ENCODE data around the gene WNT4. TPM values are rescaled to one million over a fixed set of nuclear protein-coding genes. Genes with fewer than 3 reads are reported as not detected.

WNT4 gene
- total RNA-seq, 2 donors from 2014 or later: 0.16 TPM; not detected in 1

GRCh38 chr1:22090867-22091266 is 52.0 kb downstream of the WNT4 start:
- H3K27me3 ChIP-seq: no peaks in the 10 kb centered on the region
- peaks cover 0 to 46% of the 10 kb centered on the region in 2 donors for H3K4me1 ChIP-seq
- H3K36me3 ChIP-seq: peaks cover 36% of the 10 kb centered on the region
- H3K9me3 ChIP-seq: no peaks in the 10 kb centered on the region
- H3K4me3 ChIP-seq: no peak overlapping the region
- no peak overlapping the region for H3K27ac ChIP-seq
- no peak for DNase-seq (ENCODE audit: low spot score)
- TF ChIP-seq, protein P1, sequence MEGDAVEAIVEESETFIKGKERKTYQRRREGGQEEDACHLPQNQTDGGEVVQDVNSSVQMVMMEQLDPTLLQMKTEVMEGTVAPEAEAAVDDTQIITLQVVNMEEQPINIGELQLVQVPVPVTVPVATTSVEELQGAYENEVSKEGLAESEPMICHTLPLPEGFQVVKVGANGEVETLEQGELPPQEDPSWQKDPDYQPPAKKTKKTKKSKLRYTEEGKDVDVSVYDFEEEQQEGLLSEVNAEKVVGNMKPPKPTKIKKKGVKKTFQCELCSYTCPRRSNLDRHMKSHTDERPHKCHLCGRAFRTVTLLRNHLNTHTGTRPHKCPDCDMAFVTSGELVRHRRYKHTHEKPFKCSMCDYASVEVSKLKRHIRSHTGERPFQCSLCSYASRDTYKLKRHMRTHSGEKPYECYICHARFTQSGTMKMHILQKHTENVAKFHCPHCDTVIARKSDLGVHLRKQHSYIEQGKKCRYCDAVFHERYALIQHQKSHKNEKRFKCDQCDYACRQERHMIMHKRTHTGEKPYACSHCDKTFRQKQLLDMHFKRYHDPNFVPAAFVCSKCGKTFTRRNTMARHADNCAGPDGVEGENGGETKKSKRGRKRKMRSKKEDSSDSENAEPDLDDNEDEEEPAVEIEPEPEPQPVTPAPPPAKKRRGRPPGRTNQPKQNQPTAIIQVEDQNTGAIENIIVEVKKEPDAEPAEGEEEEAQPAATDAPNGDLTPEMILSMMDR (IDR thresholded peaks at IDR 0.05): no peak

DNA sequence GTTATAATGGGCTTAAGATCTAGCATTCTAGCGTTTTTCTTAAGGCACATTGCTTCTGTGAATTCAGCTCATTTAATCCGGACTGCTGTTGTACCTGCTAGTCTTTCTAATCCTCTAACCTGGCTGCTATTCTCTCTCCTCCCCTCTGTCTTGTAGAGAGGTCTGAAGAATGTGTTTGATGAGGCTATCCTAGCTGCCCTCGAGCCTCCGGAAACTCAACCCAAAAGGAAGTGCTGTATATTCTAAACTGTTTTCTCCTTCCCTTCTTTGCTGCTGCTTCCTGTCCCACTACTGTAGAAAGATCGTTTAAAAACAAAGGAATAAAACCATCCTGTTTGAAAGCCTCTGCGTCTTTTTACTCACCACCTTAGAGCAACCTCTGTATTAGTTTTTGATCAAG is 53.1 kb downstream of the WNT4 start:
- no peaks in the 10 kb centered on the region for H3K27me3 ChIP-seq
- H3K4me3 ChIP-seq: no peak overlapping the region
- no peak for DNase-seq (ENCODE audit: low spot score)
- H3K27ac ChIP-seq: no peak overlapping the region
- peaks cover 0 to 46% of the 10 kb centered on the region in 2 donors for H3K4me1 ChIP-seq
- H3K36me3 ChIP-seq: peaks cover 37% of the 10 kb centered on the region
- no peaks in the 10 kb centered on the region for H3K9me3 ChIP-seq
- TF ChIP-seq, protein P1 (IDR thresholded peaks at IDR 0.05): no peak

DNA sequence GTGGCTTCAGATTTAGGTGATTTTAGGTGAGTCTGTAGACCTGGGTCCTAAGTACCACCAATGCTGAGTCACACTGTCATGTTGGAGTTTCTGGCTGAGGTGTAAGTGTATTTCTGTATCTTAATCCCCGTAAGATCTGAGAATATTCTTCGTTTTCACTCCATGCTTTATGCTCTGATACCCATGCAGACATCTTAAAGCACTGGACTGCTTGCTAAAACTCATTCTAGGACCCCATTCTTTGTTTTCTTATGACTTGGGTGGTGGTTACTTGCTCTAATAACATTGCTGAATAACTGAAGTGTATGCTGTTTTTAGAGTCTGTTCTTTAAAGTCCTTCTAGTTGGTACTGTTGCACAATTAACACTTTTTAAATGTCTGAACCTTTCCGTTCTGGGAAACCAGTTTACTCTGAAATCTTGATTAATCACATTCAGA is 53.7 kb downstream of the WNT4 start:
- no peaks in the 10 kb centered on the region for H3K27me3 ChIP-seq
- H3K36me3 ChIP-seq: peaks cover 37% of the 10 kb centered on the region
- peaks cover 0 to 46% of the 10 kb centered on the region in 2 donors for H3K4me1 ChIP-seq
- no peak for DNase-seq (ENCODE audit: low spot score)
- H3K4me3 ChIP-seq: no peak overlapping the region
- TF ChIP-seq, protein P1 (IDR thresholded peaks at IDR 0.05): no peak
- H3K27ac ChIP-seq: peak overlapping the region in 1 of 2 donors; percentile 5
- no peaks in the 10 kb centered on the region for H3K9me3 ChIP-seq

- H3K27ac ChIP-seq: peak overlapping the region in 1 of 2 donors; percentile 5
- no peak for DNase-seq (ENCODE audit: low spot score)
- H3K4me3 ChIP-seq: no peak overlapping the region
- H3K4me1 ChIP-seq: peaks cover 0 to 49% of the 10 kb centered on the region in 2 donors
- H3K27me3 ChIP-seq: no peaks in the 10 kb centered on the region
- H3K9me3 ChIP-seq: no peaks in the 10 kb centered on the region
- TF ChIP-seq, protein P1 (IDR thresholded peaks at IDR 0.05): no peak
- H3K36me3 ChIP-seq: peaks cover 37% of the 10 kb centered on the region
Observed at GRCh38 chr1:22088331-22088730, 54.6 kb downstream of the WNT4 start.

- DNase-seq (ENCODE audit: low spot score): no peak
- Histone ChIP-seq H3K9me3 (no peaks in the 10 kb centered on the region), H3K27ac (no peak overlapping the region), H3K4me3 (no peak overlapping the region), H3K27me3 (no peaks in the 10 kb centered on the region), H3K4me1 (peaks cover 0 to 49% of the 10 kb centered on the region in 2 donors), H3K36me3 (peaks cover 12% of the 10 kb centered on the region)
- TF ChIP-seq, protein P1 (IDR thresholded peaks at IDR 0.05): no peak
Observed at GRCh38 chr1:22080191-22080590, 62.7 kb downstream of the WNT4 start.

DNA sequence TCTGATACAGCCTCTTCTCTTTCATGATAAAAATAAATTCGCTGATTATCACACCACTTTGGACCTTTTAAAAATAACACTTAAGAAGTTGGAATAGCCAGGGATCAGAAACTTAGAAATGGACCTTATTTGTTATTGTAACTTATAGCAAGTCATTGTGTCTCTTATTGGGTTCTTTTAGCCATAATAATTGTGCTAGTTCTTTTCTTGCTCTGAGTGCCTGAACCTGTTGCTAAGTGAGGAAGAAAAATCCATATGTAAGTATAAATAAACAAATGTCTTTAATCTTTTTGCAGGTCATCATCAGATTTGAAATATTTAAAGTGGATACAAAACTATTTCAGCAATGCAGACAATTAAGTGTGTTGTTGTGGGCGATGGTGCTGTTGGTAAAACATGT is 64.8 kb downstream of the WNT4 start:
- no peak for DNase-seq (ENCODE audit: low spot score)
- Histone ChIP-seq H3K36me3 (peaks cover 12% of the 10 kb centered on the region), H3K4me1 (peaks cover 0 to 65% of the 10 kb centered on the region in 2 donors), H3K9me3 (no peaks in the 10 kb centered on the region), H3K27me3 (no peaks in the 10 kb centered on the region), H3K4me3 (no peak overlapping the region), H3K27ac (no peak overlapping the region)
- TF ChIP-seq, protein P1 (IDR thresholded peaks at IDR 0.05): no peak

Measured in right atrium auricular region (tissue), 2 donors.